Measurements from ENCODE around the gene CPNE7. TPM values are rescaled to one million over a fixed set of nuclear protein-coding genes. Genes with fewer than 3 reads are reported as not detected.

Gene CPNE7
- polyA plus RNA-seq, 1 donor from 2014 or later = 0.15 TPM

GRCh38 chr16:89646270-89646669 lies 70.7 kb downstream of the CPNE7 start:
- H3K9me3 ChIP-seq (ENCODE audit: low read length) = no peaks in the 10 kb centered on the region
- no peak overlapping the region for H3K27ac ChIP-seq (ENCODE audit: low read length)
- H3K79me2 ChIP-seq (replicated peaks; ENCODE audit: insufficient read depth, low read length) = no peaks in the 10 kb centered on the region
- H3K36me3 ChIP-seq (ENCODE audit: insufficient read depth, low read length) = no peaks in the 10 kb centered on the region
- no peak overlapping the region for H3K9ac ChIP-seq (ENCODE audit: low read length)
- no peak overlapping the region for H3K4me2 ChIP-seq (ENCODE audit: low read length)
- H4K20me1 ChIP-seq (ENCODE audit: insufficient read depth) = no peaks in the 10 kb centered on the region
- H3K4me3 ChIP-seq (ENCODE audit: low read length) = no peak overlapping the region
- no peaks in the 10 kb centered on the region for H3F3A ChIP-seq (ENCODE audit: insufficient read depth, low read length, poor library complexity, severe bottlenecking)
- TF ChIP-seq CTCF (IDR thresholded peaks at IDR 0.05; ENCODE audit: poor library complexity, severe bottlenecking) (no peak), EZH2 (IDR thresholded peaks at IDR 0.05; ENCODE audit: borderline replicate concordance, insufficient read depth, low read length, poor library complexity, severe bottlenecking) (no peak), SMC3 (conservative IDR thresholded peaks at IDR 0.05; ENCODE audit: poor library complexity) (no peak), MXI1 (conservative IDR thresholded peaks at IDR 0.05; ENCODE audit: poor library complexity, severe bottlenecking) (no peak), REST (IDR thresholded peaks at IDR 0.05; ENCODE audit: borderline replicate concordance) (no peak), POLR2AphosphoS5 (IDR thresholded peaks at IDR 0.05) (no peak), EP300 (conservative IDR thresholded peaks at IDR 0.05; ENCODE audit: poor library complexity, severe bottlenecking) (no peak), TAF1 (IDR thresholded peaks at IDR 0.05; ENCODE audit: low read depth) (no peak), RAD21 (conservative IDR thresholded peaks at IDR 0.05) (no peak)
- no peaks in the 10 kb centered on the region for H3K9me2 ChIP-seq (ENCODE audit: insufficient read depth, low read length)
- H2AFZ ChIP-seq (ENCODE audit: low read depth, low read length) = no peak overlapping the region
- H3K27me3 ChIP-seq (ENCODE audit: insufficient read depth, low read depth, low read length) = no peaks in the 10 kb centered on the region

Small RNAs within 50 kb of the gene (small RNA-seq; reads per million reads assigned to genes)
- gene SNORD68 = 0 reads per million in 3 experiments

Other genes starting within 250 kb of the CPNE7 start
- 32.5 and 53.7 TPM in 2 replicates for gene ANKRD11, start 85.2 kb upstream of the CPNE7 start, polyA plus RNA-seq
- gene SPG7, start 67.4 kb upstream of the CPNE7 start, polyA plus RNA-seq = 216 and 248 TPM in 2 replicates
- gene RPL13, start 15.1 kb upstream of the CPNE7 start, polyA plus RNA-seq = 2,635 and 2,685 TPM in 2 replicates
- 0.33 and 0.96 TPM in 2 replicates for gene DPEP1, start 37.9 kb downstream of the CPNE7 start, polyA plus RNA-seq
- gene CHMP1A, start 82.0 kb downstream of the CPNE7 start, polyA plus RNA-seq = 113 and 150 TPM in 2 replicates
- 16.0 and 24.8 TPM in 2 replicates for gene SPATA33, start 82.1 kb downstream of the CPNE7 start, polyA plus RNA-seq
- 126 and 161 TPM in 2 replicates for gene CDK10, start 110.9 kb downstream of the CPNE7 start, polyA plus RNA-seq
- 39.1 and 42.3 TPM in 2 replicates for gene SPATA2L, start 125.9 kb downstream of the CPNE7 start, polyA plus RNA-seq
- gene VPS9D1, start 145.1 kb downstream of the CPNE7 start, polyA plus RNA-seq = 29.9 and 37.2 TPM in 2 replicates
- gene ZNF276, start 145.8 kb downstream of the CPNE7 start, polyA plus RNA-seq = 31.8 and 35.4 TPM in 2 replicates
- 10.2 and 13.3 TPM in 2 replicates for gene FANCA, start 240.9 kb downstream of the CPNE7 start, polyA plus RNA-seq